HepG2 (cell line): ENCODE measurements around the gene ASIC5.

Experiments used
- ADNP ChIP-seq: sonication (generic); formaldehyde crosslinking; IDR thresholded peaks from 2 replicates; pipeline ENCODE4 v1.4.0; 2020; ENCODE audit warnings: missing genetic modification reagents
- CTCF ChIP-seq: sonication (generic); formaldehyde crosslinking; IDR thresholded peaks from 2 replicates; pipeline ENCODE4 v1.5.0; 2020; ENCODE audit warnings: mild to moderate bottlenecking, missing genetic modification reagents, moderate library complexity
- E2F5 ChIP-seq: sonication (generic); formaldehyde crosslinking; conservative IDR thresholded peaks from 2 replicates; pipeline ENCODE4 v1.4.0; 2020; ENCODE audit warnings: missing genetic modification reagents
- FOXO4 ChIP-seq: sonication (generic); formaldehyde crosslinking; conservative IDR thresholded peaks from 2 replicates; pipeline ENCODE4 v1.8.1; 2023; ENCODE audit warnings: missing genetic modification reagents
- GABPA ChIP-seq, 2 experiments: IDR thresholded peaks; 2 replicates each; pipeline ENCODE4 v1.6.1; 2011 to 2016; ENCODE audit warnings: low read depth in 2 of 2, low read length in 1 of 2, missing biosample characterization in 1 of 2, missing genetic modification characterization in 1 of 2
- HES4 ChIP-seq: sonication (generic); formaldehyde crosslinking; IDR thresholded peaks from 2 replicates; pipeline ENCODE4 v1.9.0; 2021; ENCODE audit warnings: mild to moderate bottlenecking, missing genetic modification reagents, borderline replicate concordance
- MXI1 ChIP-seq: IDR thresholded peaks from 3 replicates; pipeline ENCODE4 v1.6.1; 2012; ENCODE audit warnings: low read depth, low read length, inconsistent platforms, borderline replicate concordance
- RAD51 ChIP-seq: fragments of 450-650 bp; IDR thresholded peaks from 2 replicates; pipeline ENCODE4 v1.6.1; 2016; ENCODE audit warnings: borderline replicate concordance
- SSRP1 ChIP-seq: IDR thresholded peaks from 2 replicates; pipeline ENCODE4 v1.6.1; 2016; ENCODE audit warnings: control low read depth
- YY1 ChIP-seq: IDR thresholded peaks from 2 replicates; pipeline ENCODE4 v1.6.1; 2011; ENCODE audit warnings: low read length, low read depth, moderate library complexity, mild to moderate bottlenecking; ENCODE audit not compliant: insufficient read depth, insufficient replicate concordance
- ZNF253 ChIP-seq: sonication (generic); formaldehyde crosslinking; IDR thresholded peaks from 2 replicates; pipeline ENCODE4 v1.8.0; 2022; ENCODE audit warnings: mild to moderate bottlenecking, missing genetic modification reagents, borderline replicate concordance
- TF ChIP-seq, protein P1 (sequence below): IDR thresholded peaks from 2 replicates; pipeline ENCODE4 v1.6.1; 2016; ENCODE audit warnings: mild to moderate bottlenecking, missing biosample characterization, missing genetic modification reagents
- TF ChIP-seq, protein P2 (sequence below): sonication (generic); formaldehyde crosslinking; IDR thresholded peaks from 2 replicates; pipeline ENCODE4 v1.4.0; 2020; ENCODE audit warnings: missing genetic modification reagents
- TF ChIP-seq, protein P3 (sequence below): sonication (generic); formaldehyde crosslinking; IDR thresholded peaks from 2 replicates; pipeline ENCODE4 v1.9.0; 2021; ENCODE audit warnings: missing genetic modification reagents, mild to moderate bottlenecking, borderline replicate concordance

DNA sequence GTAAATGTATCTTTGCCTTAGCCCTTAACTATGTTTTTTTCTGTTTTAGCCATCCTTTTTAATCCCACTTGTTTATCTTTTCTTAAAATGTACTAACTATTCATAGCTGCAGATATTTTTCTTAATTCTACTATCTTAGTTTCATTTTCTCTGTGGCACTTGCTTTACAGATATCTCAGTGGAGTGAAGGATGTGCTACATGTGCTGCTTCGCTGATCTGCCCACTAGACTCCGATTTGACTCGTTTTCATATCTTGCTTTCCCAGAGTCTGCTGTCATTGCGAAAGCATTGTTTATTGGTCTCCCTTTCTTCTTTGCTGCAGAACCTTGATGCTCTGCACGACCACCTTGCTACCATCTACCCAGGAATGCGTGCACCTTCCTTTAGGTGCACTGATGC is 76.7 kb downstream of the ASIC5 start:
- no peak for TF ChIP-seq E2F5
- TF ChIP-seq CTCF (CRISPR knock-in tag), result no peak
- TF ChIP-seq ZNF253 (CRISPR knock-in tag), result no peak
- TF ChIP-seq, protein P1, sequence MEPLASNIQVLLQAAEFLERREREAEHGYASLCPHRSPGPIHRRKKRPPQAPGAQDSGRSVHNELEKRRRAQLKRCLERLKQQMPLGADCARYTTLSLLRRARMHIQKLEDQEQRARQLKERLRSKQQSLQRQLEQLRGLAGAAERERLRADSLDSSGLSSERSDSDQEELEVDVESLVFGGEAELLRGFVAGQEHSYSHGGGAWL, result no peak
- TF ChIP-seq MXI1, result no peak
- TF ChIP-seq SSRP1, result no peak
- TF ChIP-seq, protein P2, sequence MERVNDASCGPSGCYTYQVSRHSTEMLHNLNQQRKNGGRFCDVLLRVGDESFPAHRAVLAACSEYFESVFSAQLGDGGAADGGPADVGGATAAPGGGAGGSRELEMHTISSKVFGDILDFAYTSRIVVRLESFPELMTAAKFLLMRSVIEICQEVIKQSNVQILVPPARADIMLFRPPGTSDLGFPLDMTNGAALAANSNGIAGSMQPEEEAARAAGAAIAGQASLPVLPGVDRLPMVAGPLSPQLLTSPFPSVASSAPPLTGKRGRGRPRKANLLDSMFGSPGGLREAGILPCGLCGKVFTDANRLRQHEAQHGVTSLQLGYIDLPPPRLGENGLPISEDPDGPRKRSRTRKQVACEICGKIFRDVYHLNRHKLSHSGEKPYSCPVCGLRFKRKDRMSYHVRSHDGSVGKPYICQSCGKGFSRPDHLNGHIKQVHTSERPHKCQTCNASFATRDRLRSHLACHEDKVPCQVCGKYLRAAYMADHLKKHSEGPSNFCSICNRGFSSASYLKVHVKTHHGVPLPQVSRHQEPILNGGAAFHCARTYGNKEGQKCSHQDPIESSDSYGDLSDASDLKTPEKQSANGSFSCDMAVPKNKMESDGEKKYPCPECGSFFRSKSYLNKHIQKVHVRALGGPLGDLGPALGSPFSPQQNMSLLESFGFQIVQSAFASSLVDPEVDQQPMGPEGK (CRISPR knock-in tag), result no peak
- no peak for TF ChIP-seq FOXO4 (CRISPR knock-in tag)
- no peak for TF ChIP-seq ADNP
- TF ChIP-seq, protein P3, sequence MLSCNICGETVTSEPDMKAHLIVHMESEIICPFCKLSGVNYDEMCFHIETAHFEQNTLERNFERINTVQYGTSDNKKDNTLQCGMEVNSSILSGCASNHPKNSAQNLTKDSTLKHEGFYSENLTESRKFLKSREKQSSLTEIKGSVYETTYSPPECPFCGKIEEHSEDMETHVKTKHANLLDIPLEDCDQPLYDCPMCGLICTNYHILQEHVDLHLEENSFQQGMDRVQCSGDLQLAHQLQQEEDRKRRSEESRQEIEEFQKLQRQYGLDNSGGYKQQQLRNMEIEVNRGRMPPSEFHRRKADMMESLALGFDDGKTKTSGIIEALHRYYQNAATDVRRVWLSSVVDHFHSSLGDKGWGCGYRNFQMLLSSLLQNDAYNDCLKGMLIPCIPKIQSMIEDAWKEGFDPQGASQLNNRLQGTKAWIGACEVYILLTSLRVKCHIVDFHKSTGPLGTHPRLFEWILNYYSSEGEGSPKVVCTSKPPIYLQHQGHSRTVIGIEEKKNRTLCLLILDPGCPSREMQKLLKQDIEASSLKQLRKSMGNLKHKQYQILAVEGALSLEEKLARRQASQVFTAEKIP (CRISPR knock-in tag), result no peak
- TF ChIP-seq GABPA (IDR thresholded peaks at IDR 0.05; ENCODE audit: low read depth, low read length), result no peak
- no peak for TF ChIP-seq GABPA (CRISPR knock-in tag; IDR thresholded peaks at IDR 0.05; ENCODE audit: low read depth)
- no peak for TF ChIP-seq RAD51
- TF ChIP-seq YY1, result no peak
- no peak for TF ChIP-seq HES4 (CRISPR knock-in tag)
